Stimulated activated CD8-positive, alpha-beta memory T cell treated with anti-CD3 and anti-CD28 coated beads, Interleukin-15, amount 100 ng/mL, for 48 hours (primary cell): ENCODE results near the gene IL20RA.
"Not testable (repeated sequence)": the region's sequence is repeated elsewhere in the genome, so short reads cannot be mapped to it uniquely, and the experiment has no call there.

Source experiments
- DNase-seq, 2 donors: peaks; one replicate each; pipeline ENCODE4 v3.0.0-alpha.2; 2020; ENCODE audit warnings: low read depth in 2 of 2

The IL20RA gene

GRCh38 chr6:136973781-136974180, 71.0 kb downstream of the IL20RA start:
- DNase-seq, result not testable (repeated sequence)

GRCh38 chr6:136971609-136972008, 73.2 kb downstream of the IL20RA start:
- DNase-seq, result no peak

GRCh38 chr6:136969930-136970329, 74.8 kb downstream of the IL20RA start:
- DNase-seq, result no peak

GRCh38 chr6:136969433-136969832, 75.3 kb downstream of the IL20RA start:
- DNase-seq, result no peak

- no peak for DNase-seq
Observed at GRCh38 chr6:136968837-136969236, 75.9 kb downstream of the IL20RA start.

- peak; percentile 32 to 33 for DNase-seq
Observed at GRCh38 chr6:136967876-136968752, 76.7 kb downstream of the IL20RA start.

- DNase-seq, result no peak
Observed at GRCh38 chr6:136964398-136964797, 80.4 kb downstream of the IL20RA start.

- no peak for DNase-seq
Observed at GRCh38 chr6:136963259-136963658, 81.5 kb downstream of the IL20RA start.

GRCh38 chr6:136962661-136963060, 82.1 kb downstream of the IL20RA start:
- no peak for DNase-seq

GRCh38 chr6:136961848-136962247, 82.9 kb downstream of the IL20RA start:
- no peak for DNase-seq

GRCh38 chr6:136960781-136961180, 84.0 kb downstream of the IL20RA start:
- no peak for DNase-seq

GRCh38 chr6:136959935-136960334, 84.8 kb downstream of the IL20RA start:
- DNase-seq, result not testable (repeated sequence)

GRCh38 chr6:136959471-136959891, 85.3 kb downstream of the IL20RA start:
- no peak for DNase-seq

GRCh38 chr6:136958168-136958567, 86.6 kb downstream of the IL20RA start:
- no peak for DNase-seq

GRCh38 chr6:136956590-136957544, 87.9 kb downstream of the IL20RA start:
- no peak for DNase-seq

GRCh38 chr6:136955123-136955522, 89.6 kb downstream of the IL20RA start:
- DNase-seq, result no peak

GRCh38 chr6:136952714-136953260, 92.0 kb downstream of the IL20RA start:
- no peak for DNase-seq

- no peak for DNase-seq
Observed at GRCh38 chr6:136950436-136951126, 94.2 kb downstream of the IL20RA start.
